PFSK-1 (cell line): Measurements from ENCODE around the gene GRAMD2B.

Source experiments
- FOXP2 ChIP-seq: optimal IDR thresholded peaks from 2 replicates; pipeline ENCODE3; 2011; ENCODE audit warnings: borderline replicate concordance, control low read depth, inconsistent platforms; ENCODE audit not compliant: insufficient read depth; ENCODE audit errors: extremely low read length, extremely low read depth
- POLR2AphosphoS5 ChIP-seq: IDR thresholded peaks from 2 replicates; pipeline ENCODE4 v1.6.1; 2012; ENCODE audit warnings: low read depth, mild to moderate bottlenecking, control low read depth, low read length, moderate library complexity
- REST ChIP-seq, 2 experiments: IDR thresholded peaks; 2 replicates each; pipeline versions ENCODE4 v1.6.1 to v1.8.0; 2011 to 2012; ENCODE audit warnings: low read depth in 2 of 2, low read length in 2 of 2, control low read depth in 1 of 2, inconsistent platforms in 1 of 2, mild to moderate bottlenecking in 1 of 2, moderate library complexity in 1 of 2; ENCODE audit not compliant: insufficient read depth in 1 of 2
- SIN3A ChIP-seq: IDR thresholded peaks from 2 replicates; pipeline ENCODE4 v1.6.1; 2012; ENCODE audit warnings: mild to moderate bottlenecking, low read length, moderate library complexity, borderline replicate concordance; ENCODE audit not compliant: insufficient read depth
- TAF1 ChIP-seq: IDR thresholded peaks from 2 replicates; pipeline ENCODE4 v1.6.1; 2012; ENCODE audit warnings: low read length, control low read depth, borderline replicate concordance; ENCODE audit not compliant: insufficient read depth

Gene GRAMD2B

GRCh38 chr5:126482591-126482990, 59.4 kb downstream of the GRAMD2B start:
- TF ChIP-seq TAF1 (no peak), REST (IDR thresholded peaks at IDR 0.05; ENCODE audit: insufficient read depth in 1 of 2, low read depth in 2 of 2, low read length in 2 of 2) (no peak), SIN3A (no peak), POLR2AphosphoS5 (no peak), FOXP2 (no peak)

GRCh38 chr5:126483156-126483555, 59.9 kb downstream of the GRAMD2B start:
- TF ChIP-seq REST (IDR thresholded peaks at IDR 0.05; ENCODE audit: insufficient read depth in 1 of 2, low read depth in 2 of 2, low read length in 2 of 2) (no peak), SIN3A (no peak), FOXP2 (no peak), TAF1 (no peak), POLR2AphosphoS5 (no peak)

- TF ChIP-seq POLR2AphosphoS5 (no peak), TAF1 (no peak), FOXP2 (no peak), REST (IDR thresholded peaks at IDR 0.05; ENCODE audit: insufficient read depth in 1 of 2, low read depth in 2 of 2, low read length in 2 of 2) (no peak), SIN3A (no peak)
Observed at GRCh38 chr5:126484253-126484652, 61.0 kb downstream of the GRAMD2B start.

GRCh38 chr5:126486332-126486731, 63.1 kb downstream of the GRAMD2B start:
- TF ChIP-seq TAF1, result no peak
- no peak for TF ChIP-seq FOXP2
- TF ChIP-seq POLR2AphosphoS5, result no peak
- no peak for TF ChIP-seq SIN3A
- no peak for TF ChIP-seq REST (IDR thresholded peaks at IDR 0.05; ENCODE audit: insufficient read depth in 1 of 2, low read depth in 2 of 2, low read length in 2 of 2)

- TF ChIP-seq REST (IDR thresholded peaks at IDR 0.05; ENCODE audit: insufficient read depth in 1 of 2, low read depth in 2 of 2, low read length in 2 of 2) (no peak), POLR2AphosphoS5 (no peak), TAF1 (no peak), SIN3A (no peak), FOXP2 (no peak)
Observed at GRCh38 chr5:126487596-126487995, 64.4 kb downstream of the GRAMD2B start.
